ENCODE data around the gene C1QL4.
"Not testable (repeated sequence)": the region's sequence is repeated elsewhere in the genome, so short reads cannot be mapped to it uniquely, and the experiment has no call there.

C1QL4 gene

GRCh38 chr12:49332891-49333371 is 4.1 kb downstream of the C1QL4 start:
- no peak for DNase-seq

DNA sequence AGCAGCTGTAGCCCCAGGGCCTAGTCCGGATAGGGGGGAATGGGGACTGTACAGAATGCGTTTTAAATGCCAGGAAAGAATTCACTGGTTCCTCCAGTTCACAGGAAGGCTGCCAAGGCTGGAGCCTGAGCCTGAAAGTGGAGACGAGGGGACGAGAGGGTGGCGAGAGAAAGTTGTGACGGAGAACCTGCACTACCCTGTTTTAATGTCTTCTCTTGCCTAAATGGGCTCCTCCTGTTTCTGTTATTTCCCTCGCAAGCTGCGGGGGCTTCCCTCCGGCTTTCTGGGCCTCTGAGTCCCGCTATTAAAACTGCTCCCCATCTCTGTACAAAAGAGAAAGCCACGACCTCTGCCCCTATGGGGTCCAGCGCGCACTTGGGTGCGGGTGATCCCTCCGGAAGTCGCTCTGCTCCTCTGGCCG is 4.5 kb downstream of the C1QL4 start:
- peak in 1 of 2 experiments; percentile 31 for DNase-seq

DNA sequence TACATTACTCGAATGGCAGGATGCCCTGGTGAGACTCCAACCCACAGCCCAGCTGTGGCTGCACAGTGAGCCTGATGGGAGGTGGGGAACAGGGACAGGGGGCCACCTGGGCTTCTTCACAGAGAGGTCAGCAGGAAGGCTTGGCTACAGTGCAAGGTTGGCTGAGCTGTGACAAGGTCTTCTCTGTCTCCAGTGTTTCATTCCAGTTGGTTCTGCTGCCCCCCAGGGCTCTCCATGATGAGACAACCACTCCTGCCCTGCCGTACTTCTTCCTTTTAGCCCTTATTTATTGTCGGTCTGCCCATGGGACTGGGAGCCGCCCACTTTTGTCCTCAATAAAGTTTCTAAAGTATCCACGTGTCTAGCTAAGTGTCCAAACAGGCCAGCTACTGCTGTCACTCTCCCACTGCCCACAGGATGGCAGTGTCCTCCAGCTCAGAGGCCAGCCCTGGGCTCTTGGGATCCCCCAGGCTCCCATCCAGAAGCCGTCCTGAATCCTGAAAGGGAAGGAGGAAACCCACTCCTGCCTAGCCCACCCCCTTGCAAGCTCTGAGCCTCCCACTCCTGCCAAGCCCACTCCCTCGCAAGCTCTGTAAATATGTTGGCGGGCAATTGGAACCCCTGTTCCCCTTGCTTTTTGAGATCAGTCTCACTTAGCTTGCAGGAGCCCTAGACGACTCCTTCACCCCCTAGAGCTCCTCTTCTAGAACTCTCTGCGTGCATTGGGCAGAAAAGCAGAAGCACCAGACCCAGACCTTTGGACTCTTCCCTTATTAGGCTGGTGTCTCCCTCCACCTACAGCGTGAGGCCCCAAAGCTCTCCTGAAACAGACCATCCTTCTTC is 5.4 kb downstream of the C1QL4 start:
- DNase-seq = peak; percentile 35 to 64

- no peak for DNase-seq
Observed at GRCh38 chr12:49330631-49331379, 6.2 kb downstream of the C1QL4 start.

DNA sequence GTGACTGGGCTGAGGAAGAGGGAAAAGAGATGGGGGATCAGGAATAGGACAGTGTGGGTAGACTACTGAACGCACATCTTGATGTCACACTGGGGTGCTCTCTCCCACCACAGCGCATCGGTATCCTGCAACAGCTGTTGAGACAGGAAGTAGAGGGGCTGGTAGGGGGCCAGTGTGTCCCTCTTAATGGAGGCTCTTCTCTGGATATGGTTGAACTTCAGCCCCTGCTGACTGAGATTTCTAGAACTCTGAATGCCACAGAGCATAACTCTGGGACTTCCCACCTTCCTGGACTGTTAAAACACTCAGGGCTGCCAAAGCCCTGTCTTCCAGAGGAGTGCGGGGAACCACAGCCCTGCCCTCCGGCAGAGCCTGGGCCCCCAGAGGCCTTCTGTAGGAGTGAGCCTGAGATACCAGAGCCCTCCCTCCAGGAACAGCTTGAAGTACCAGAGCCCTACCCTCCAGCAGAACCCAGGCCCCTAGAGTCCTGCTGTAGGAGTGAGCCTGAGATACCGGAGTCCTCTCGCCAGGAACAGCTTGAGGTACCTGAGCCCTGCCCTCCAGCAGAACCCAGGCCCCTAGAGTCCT is 6.9 kb downstream of the C1QL4 start:
- no peak for DNase-seq

DNA sequence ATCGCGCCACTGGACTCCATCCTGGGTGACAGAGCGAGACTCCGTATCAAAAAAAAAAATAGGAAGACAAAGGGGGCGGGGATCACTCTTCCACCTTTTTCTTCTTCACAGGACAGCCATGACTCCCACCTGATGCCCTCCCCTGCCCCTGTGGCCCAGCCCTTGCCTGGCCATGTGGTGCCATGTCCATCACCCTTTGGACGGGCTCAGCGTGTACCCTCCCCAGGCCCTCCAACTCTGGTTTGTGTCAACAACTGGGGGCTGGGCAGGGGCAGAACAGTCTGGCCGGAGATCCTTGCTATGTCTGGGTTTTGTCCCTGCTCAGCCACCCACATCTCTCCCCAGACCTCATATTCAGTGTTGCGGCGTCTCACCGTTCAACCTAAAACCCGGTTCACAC is 8.2 kb downstream of the C1QL4 start:
- DNase-seq = no peak

DNA sequence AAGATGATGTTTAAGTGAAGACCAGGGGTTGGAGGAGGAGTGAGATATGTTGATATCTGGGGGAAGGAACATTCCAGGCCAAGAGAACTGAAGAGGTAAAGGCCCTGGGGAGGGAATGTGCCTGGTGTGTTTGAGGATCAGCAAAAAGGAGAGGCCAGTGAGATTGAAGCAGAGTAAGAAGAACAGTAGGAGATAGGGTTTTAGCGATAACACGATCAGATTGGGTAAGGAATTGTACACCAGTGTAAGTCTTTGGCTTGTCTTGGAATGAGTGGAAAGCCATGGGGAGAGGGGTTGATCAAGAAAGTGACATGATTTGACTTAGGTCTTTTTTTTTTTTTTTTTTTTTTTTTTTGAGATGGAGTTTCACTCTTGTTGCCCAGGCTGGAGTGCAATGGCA is 9.1 kb downstream of the C1QL4 start:
- DNase-seq = no peak

DNA sequence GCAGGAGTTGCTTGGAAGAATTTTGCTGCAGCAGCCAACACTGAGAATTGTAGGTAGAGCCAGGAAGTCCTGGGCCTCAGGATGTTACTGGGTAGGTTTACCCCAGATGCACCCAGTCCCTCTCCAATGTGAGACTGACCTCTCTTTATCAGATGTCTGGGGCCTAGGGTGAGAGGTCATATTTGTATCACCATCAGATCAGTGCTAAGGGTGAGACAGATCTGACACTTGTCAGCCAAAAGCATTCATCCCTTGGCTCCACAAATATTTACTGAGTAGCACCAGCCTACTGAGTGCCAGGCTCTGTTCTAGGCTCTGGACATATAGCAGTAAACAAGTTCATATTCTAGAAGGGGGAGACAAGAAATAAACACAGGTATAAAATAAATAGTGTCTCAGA is 9.6 kb downstream of the C1QL4 start:
- DNase-seq = no peak

- DNase-seq = no peak
Observed at GRCh38 chr12:49325606-49326005, 11.4 kb downstream of the C1QL4 start.

DNA sequence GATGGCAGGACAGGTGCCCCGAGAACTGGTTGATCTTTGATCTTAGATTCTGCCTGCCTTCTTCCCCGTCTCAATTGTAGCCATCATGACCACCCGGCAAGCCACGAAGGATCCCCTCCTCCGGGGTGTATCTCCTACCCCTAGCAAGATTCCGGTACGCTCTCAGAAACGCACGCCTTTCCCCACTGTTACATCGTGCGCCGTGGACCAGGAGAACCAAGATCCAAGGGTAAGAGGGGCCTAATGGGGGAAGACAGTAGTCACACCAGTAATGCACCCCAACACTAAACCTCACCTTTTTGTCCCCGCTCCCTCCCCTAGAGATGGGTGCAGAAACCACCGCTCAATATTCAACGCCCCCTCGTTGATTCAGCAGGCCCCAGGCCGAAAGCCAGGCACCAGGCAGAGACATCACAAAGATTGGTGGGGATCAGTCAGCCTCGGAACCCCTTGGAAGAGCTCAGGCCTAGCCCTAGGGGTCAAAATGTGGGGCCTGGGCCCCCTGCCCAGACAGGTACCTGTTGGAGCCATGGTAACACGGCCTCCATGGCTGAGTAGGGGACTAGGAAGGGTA is 13.4 kb downstream of the C1QL4 start:
- no peak for DNase-seq

GRCh38 chr12:49322708-49323523 is 14.1 kb downstream of the C1QL4 start, which contains the start of gene TROAP:
Gene TROAP, plus strand, starts transcription at chr12:49323255. Its CDS starts 354 bp downstream, at chr12:49323609.
- DNase-seq = peak; percentile 95 to 99

DNA sequence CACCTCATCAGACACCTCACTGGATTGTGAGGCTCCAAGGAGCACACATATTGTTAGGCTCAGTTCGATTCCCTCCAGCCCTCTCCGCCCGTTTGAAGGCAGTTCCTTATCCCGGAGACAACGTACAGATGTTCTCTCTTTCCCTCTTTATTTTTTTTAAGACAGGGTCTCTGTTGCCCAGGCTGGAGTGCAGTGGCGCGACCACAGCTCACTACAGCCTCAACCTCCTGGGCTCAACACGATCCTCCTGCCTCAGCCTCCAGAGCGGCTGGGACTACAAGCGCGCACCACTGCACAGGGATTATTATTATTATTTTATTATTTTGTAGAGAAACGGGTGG is 14.7 kb downstream of the C1QL4 start:
- DNase-seq = no peak

GRCh38 chr12:49320411-49321103 is 16.4 kb downstream of the C1QL4 start:
- not testable (repeated sequence) for DNase-seq

GRCh38 chr12:49317118-49317517 is 19.9 kb downstream of the C1QL4 start:
- DNase-seq = not testable (repeated sequence)

DNA sequence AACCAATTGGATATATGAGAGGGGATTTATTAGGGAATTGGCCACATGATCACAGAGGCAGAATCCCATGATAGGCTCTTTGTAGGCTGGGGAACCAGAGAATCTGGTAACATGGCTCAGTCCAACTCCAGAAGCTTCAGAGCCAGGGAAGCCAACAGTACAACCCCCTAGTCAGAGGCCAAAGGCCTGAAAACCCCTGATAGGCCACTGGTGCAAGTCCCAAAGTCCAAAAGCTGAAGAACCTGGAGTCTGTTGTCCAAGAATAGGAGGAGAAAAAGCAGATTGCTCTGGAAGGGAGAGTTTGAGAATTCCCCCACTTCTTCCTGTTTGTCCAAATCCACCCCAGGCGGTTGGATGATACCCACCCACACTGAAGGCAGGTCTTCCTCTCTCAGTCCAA is 22.2 kb downstream of the C1QL4 start:
- DNase-seq = no peak

DNA sequence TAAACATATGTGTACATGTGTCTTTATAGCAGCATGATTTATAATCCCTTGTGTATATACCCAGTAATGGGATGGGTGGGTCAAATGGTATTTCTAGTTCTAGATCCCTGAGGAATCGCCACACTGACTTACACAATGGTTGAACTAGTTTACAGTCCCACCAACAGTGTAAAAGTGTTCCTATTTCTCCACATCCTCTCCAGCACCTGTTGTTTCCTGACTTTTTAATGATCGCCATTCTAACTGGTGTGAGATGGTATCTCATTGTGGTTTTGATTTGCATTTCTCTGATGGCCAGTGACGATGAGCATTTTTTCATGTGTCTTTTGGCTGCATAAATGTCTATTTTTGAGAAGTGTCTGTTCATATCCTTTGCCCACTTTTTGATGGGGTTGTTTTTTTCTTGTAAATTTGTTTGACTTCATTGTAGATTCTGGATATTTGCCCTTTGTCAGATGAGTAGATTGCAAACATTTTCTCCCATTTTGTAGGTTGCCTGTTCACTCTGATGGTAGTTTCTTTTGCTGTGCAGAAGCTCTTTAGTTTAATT is 26.5 kb downstream of the C1QL4 start:
- DNase-seq = not testable (repeated sequence)

GRCh38 chr12:49309386-49309785 is 27.6 kb downstream of the C1QL4 start:
- DNase-seq = no peak

GRCh38 chr12:49305762-49306510 is 31.1 kb downstream of the C1QL4 start:
- no peak for DNase-seq

DNA sequence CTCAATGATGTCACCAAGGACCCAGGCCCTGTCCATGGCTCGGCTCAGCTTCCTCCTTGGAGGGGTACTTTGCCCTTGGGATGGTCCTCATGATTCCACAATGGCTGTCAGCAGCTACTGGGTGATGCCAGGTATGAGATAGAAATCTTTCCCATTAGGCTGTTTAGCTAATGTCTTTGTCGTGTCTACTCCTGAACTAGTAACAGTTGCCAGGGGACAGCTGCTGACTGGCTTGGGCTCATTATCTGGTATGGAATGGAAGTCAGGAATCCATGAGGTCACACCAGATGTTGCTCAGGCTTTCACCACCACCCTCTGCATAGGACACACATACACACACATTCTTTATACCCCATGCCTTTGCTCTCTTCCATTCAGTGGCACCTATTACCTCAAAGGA is 32.8 kb downstream of the C1QL4 start:
- DNase-seq = no peak

DNA sequence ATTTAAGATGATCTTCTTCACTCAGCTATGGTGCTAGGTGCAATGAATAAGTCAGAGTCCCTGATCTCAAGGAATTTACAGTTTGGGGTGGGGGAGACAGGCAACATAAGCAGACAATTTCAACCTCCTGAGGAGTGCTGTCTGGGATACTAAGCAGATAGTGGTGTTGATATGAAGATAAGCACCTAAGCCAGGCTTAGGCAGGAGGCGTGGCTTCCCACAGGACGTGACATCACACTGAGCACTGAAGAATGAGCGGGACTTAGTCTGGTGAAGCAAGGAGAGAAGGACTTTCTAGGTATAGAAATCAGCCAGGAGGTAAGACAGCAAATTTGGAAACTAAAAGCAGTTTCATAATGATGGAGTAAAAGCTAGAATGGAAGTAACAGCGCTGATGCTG is 35.2 kb downstream of the C1QL4 start:
- DNase-seq = no peak

DNA sequence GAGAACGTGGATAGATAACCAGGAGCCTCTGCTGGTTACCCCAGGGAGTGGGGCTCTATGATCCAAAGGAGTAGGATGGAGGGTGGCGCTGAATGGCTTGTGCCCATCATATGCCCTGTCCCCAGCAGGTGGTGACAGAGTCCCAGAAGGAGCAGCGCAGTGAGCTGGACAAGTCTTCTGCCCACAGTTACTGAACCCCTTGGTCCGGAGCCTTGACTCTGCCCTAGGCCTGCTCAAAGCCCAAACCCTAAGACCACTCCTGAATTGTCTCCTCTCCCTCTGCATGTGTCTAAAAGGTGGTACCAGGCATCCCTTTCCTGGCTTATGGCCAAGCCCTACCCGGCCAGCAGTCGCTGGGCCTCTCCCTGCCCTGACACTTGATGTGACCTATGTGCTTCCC is 38.8 kb downstream of the C1QL4 start:
- DNase-seq = no peak

Measured in NCI-H446 (cell line).